ENCODE results near the gene GNB5. TPM values are rescaled to one million over a fixed set of nuclear protein-coding genes. Genes with fewer than 3 reads are reported as not detected.
"Not testable (repeated sequence)": the region's sequence is repeated elsewhere in the genome, so short reads cannot be mapped to it uniquely, and the experiment has no call there.

Gene GNB5
- total RNA-seq, 3 donors from 2014 or later = 5.5 to 23.0 (median 6.3) TPM

GRCh38 chr15:52171386-52171785, 19.8 kb downstream of the GNB5 start:
- Histone ChIP-seq H3K9me3 (no peaks in the 10 kb centered on the region), H3K4me3 (no peak overlapping the region), H3K36me3 (ENCODE audit: low read depth) (no peaks in the 10 kb centered on the region), H3K4me1 (ENCODE audit: low read depth) (no peaks in the 10 kb centered on the region)
- intact Hi-C loops (cut with DNase I, micrococcal nuclease) = no loop called here
- no peak for ATAC-seq
- no peak for DNase-seq
- TF ChIP-seq CTCF (IDR thresholded peaks at IDR 0.05) = no peak

- H3K36me3 ChIP-seq (ENCODE audit: low read depth); H3K4me3 ChIP-seq; ATAC-seq; H3K9me3 ChIP-seq; DNase-seq; intact Hi-C loops (cut with DNase I, micrococcal nuclease); H3K4me1 ChIP-seq (ENCODE audit: low read depth): not testable (repeated sequence)
Observed at GRCh38 chr15:52170199-52170598, 21.0 kb downstream of the GNB5 start.

GRCh38 chr15:52165494-52166131, 25.6 kb downstream of the GNB5 start:
- H3K9me3 ChIP-seq; H3K36me3 ChIP-seq (ENCODE audit: low read depth); DNase-seq; ATAC-seq; H3K4me3 ChIP-seq; H3K4me1 ChIP-seq (ENCODE audit: low read depth); intact Hi-C loops (cut with DNase I, micrococcal nuclease): not testable (repeated sequence)

- Histone ChIP-seq H3K36me3 (ENCODE audit: low read depth) (no peaks in the 10 kb centered on the region), H3K9me3 (no peaks in the 10 kb centered on the region), H3K4me3 (no peak overlapping the region), H3K4me1 (ENCODE audit: low read depth) (no peaks in the 10 kb centered on the region)
- TF ChIP-seq CTCF (IDR thresholded peaks at IDR 0.05) = no peak
- DNase-seq = no peak
- intact Hi-C loops (cut with DNase I, micrococcal nuclease) = no loop called here
- ATAC-seq = no peak
Observed at GRCh38 chr15:52164631-52165265, 26.4 kb downstream of the GNB5 start.

GRCh38 chr15:52163321-52164190, 27.6 kb downstream of the GNB5 start:
- intact Hi-C loops (cut with DNase I, micrococcal nuclease) = no loop called here
- no peaks in the 10 kb centered on the region for H3K36me3 ChIP-seq (ENCODE audit: low read depth)
- no peak overlapping the region for H3K4me3 ChIP-seq
- DNase-seq (no peak), ATAC-seq (no peak)
- no peaks in the 10 kb centered on the region for H3K4me1 ChIP-seq (ENCODE audit: low read depth)
- TF ChIP-seq CTCF (IDR thresholded peaks at IDR 0.05) = no peak
- no peaks in the 10 kb centered on the region for H3K9me3 ChIP-seq

- no peak for TF ChIP-seq CTCF (IDR thresholded peaks at IDR 0.05)
- Histone ChIP-seq H3K4me1 (ENCODE audit: low read depth) (no peaks in the 10 kb centered on the region), H3K36me3 (ENCODE audit: low read depth) (no peaks in the 10 kb centered on the region), H3K9me3 (no peaks in the 10 kb centered on the region), H3K4me3 (no peak overlapping the region)
- no peak for DNase-seq
- intact Hi-C loops (cut with DNase I, micrococcal nuclease) = no loop called here
- ATAC-seq = no peak
Observed at GRCh38 chr15:52162876-52163275, 28.3 kb downstream of the GNB5 start.

Measured in mucosa of descending colon (tissue), 3 donors.